ENCODE results near the gene ENTPD2. TPM values are rescaled to one million over a fixed set of nuclear protein-coding genes. Genes with fewer than 3 reads are reported as not detected.

Gene ENTPD2
- total RNA-seq, 1 donor from 2014 or later = 0.46 TPM

DNA sequence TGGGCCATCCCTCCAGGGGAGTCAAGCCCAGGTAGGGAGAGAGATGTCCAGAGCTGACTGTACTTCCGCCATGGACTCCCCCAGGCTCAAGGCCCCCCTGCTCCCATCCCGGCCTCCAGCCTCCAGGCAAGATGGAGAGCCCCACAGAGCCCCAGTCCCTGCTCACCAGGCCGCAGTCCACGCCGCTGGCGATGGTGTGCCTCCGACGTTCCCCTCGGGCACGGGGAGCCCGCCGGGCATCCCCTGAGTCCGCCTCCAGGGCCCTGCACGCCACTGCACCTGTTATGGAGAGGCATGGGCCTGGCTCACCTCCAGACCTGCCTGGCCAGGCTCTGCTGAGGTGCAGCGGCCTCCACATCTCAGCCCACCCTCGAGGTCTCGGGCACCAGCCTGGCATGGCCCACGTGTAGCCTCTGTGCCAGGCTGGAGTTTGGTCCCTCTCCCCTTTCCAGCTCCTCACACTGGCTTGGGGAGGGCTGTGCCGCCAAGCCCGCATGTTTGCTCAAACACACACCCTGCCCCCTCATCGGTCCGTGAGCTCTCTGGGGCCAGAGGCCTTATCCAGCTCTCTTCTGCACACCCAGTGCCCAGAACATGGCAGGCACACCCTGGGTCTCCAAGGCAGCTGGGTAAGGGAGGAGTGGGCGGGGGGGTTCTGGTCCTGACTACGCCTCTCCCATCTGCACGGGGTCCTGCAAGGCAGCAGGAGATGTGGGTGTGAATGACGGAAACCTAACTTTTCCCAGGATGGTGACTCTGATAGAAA, 12.4 kb upstream of the ENTPD2 start:
- no peak overlapping the region for H3K27ac Mint-ChIP-seq (ENCODE audit: unreplicated experiment)
- H3K9me3 Mint-ChIP-seq (ENCODE audit: unreplicated experiment) = no peaks in the 10 kb centered on the region
- H3K4me3 Mint-ChIP-seq (ENCODE audit: unreplicated experiment) = no peak overlapping the region
- TF ChIP-seq CTCF (IDR thresholded peaks at IDR 0.05) = no peak
- H3K36me3 Mint-ChIP-seq (ENCODE audit: unreplicated experiment) = no peaks in the 10 kb centered on the region
- peaks cover 12% of the 10 kb centered on the region for H3K4me1 Mint-ChIP-seq (ENCODE audit: unreplicated experiment)
- H3K27me3 Mint-ChIP-seq (ENCODE audit: unreplicated experiment) = no peaks in the 10 kb centered on the region
- DNase-seq (ENCODE audit: extremely low spot score, unreplicated experiment) = no peak

DNA sequence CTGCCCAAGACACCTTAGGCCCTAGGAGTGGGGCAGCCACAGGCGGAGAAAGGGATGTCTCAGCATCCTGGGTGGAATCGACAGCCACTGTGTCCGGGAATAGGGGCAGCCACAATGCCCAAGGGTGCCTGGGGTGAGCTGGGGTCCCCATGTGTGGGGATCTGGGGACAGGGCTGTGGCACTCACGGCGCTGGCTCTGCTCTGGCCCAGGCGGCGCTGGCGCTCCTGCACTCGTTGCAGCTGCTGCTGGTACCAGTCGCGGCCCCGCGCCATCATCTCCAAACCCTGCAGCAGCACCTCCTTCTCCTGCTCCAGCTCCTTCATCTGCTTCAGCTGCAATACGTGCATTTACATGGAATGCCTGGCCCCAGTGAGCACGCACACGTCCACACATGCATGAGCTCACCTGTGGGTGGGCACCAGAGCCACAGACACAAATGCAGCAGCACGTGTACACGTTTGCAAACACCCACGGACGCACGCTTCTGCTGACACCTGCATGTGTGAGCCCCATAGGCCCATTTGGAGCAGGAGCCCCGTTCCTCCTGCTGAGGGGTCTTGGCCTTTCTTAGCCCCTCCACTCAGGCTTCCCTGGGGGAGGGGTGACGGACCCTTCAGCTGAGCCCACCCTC, 11.6 kb upstream of the ENTPD2 start:
- DNase-seq (ENCODE audit: extremely low spot score, unreplicated experiment) = no peak
- Mint-ChIP-seq H3K27ac (ENCODE audit: unreplicated experiment) (no peak overlapping the region), H3K4me1 (ENCODE audit: unreplicated experiment) (peaks cover 4% of the 10 kb centered on the region), H3K27me3 (ENCODE audit: unreplicated experiment) (no peaks in the 10 kb centered on the region), H3K9me3 (ENCODE audit: unreplicated experiment) (no peaks in the 10 kb centered on the region), H3K36me3 (ENCODE audit: unreplicated experiment) (no peaks in the 10 kb centered on the region), H3K4me3 (ENCODE audit: unreplicated experiment) (no peak overlapping the region)
- no peak for TF ChIP-seq CTCF (IDR thresholded peaks at IDR 0.05)

GRCh38 chr9:137064880-137065164, 11.0 kb upstream of the ENTPD2 start:
- Mint-ChIP-seq H3K4me3 (ENCODE audit: unreplicated experiment) (no peak overlapping the region), H3K27ac (ENCODE audit: unreplicated experiment) (no peak overlapping the region), H3K36me3 (ENCODE audit: unreplicated experiment) (no peaks in the 10 kb centered on the region), H3K4me1 (ENCODE audit: unreplicated experiment) (peaks cover 3% of the 10 kb centered on the region), H3K27me3 (ENCODE audit: unreplicated experiment) (no peaks in the 10 kb centered on the region), H3K9me3 (ENCODE audit: unreplicated experiment) (no peaks in the 10 kb centered on the region)
- no peak for DNase-seq (ENCODE audit: extremely low spot score, unreplicated experiment)
- no peak for TF ChIP-seq CTCF (IDR thresholded peaks at IDR 0.05)

- no peak overlapping the region for H3K4me3 Mint-ChIP-seq (ENCODE audit: unreplicated experiment)
- peaks cover 3% of the 10 kb centered on the region for H3K4me1 Mint-ChIP-seq (ENCODE audit: unreplicated experiment)
- DNase-seq (ENCODE audit: extremely low spot score, unreplicated experiment) = no peak
- no peaks in the 10 kb centered on the region for H3K36me3 Mint-ChIP-seq (ENCODE audit: unreplicated experiment)
- H3K27me3 Mint-ChIP-seq (ENCODE audit: unreplicated experiment) = no peaks in the 10 kb centered on the region
- TF ChIP-seq CTCF (IDR thresholded peaks at IDR 0.05) = peak; percentile 91
- no peak overlapping the region for H3K27ac Mint-ChIP-seq (ENCODE audit: unreplicated experiment)
- no peaks in the 10 kb centered on the region for H3K9me3 Mint-ChIP-seq (ENCODE audit: unreplicated experiment)
Observed at GRCh38 chr9:137064027-137064879, 10.4 kb upstream of the ENTPD2 start.

Data from osteocyte (in vitro differentiated cells).